ENCODE results near the gene GHRH.

DNA sequence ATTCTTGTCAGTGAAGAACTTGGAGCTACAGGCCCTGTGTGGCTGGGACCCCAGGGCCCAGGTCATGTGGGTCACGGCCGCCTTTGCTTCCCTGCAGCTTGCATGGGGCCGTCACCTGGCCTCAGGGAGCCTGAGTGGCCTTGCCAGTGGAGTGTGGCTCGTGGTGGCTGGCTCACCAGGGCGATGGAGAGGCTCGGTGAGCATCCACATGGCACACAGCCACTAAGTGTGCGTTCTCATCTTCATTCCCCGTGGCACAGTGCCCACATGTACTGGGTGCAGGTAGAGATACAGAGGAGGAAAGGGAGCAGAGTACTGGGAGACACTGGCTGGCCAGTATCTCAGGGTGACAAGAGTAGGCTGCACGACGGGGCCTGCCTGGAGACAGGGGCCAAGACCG, 49.3 kb upstream of the GHRH start:
- TF ChIP-seq, protein P1, sequence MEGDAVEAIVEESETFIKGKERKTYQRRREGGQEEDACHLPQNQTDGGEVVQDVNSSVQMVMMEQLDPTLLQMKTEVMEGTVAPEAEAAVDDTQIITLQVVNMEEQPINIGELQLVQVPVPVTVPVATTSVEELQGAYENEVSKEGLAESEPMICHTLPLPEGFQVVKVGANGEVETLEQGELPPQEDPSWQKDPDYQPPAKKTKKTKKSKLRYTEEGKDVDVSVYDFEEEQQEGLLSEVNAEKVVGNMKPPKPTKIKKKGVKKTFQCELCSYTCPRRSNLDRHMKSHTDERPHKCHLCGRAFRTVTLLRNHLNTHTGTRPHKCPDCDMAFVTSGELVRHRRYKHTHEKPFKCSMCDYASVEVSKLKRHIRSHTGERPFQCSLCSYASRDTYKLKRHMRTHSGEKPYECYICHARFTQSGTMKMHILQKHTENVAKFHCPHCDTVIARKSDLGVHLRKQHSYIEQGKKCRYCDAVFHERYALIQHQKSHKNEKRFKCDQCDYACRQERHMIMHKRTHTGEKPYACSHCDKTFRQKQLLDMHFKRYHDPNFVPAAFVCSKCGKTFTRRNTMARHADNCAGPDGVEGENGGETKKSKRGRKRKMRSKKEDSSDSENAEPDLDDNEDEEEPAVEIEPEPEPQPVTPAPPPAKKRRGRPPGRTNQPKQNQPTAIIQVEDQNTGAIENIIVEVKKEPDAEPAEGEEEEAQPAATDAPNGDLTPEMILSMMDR (IDR thresholded peaks at IDR 0.05), result no peak
- TF ChIP-seq POLR2A (IDR thresholded peaks at IDR 0.05), result no peak

All from vagina (tissue), 2 donors.